ENCODE measurements around the gene NDEL1.

Gene NDEL1

GRCh38 chr17:8451933-8452614 lies 16.4 kb downstream of the NDEL1 start:
- Histone ChIP-seq H2BK12ac (ENCODE audit: low read length in 2 of 2) (no peak overlapping the region), H3K14ac (ENCODE audit: low read length in 2 of 2) (no peak overlapping the region), H2BK5ac (ENCODE audit: low read depth, low read length, poor library complexity, severe bottlenecking) (no peak overlapping the region), H3K4me2 (ENCODE audit: low read length, poor library complexity, severe bottlenecking) (no peak overlapping the region), H3K4me1 (ENCODE audit: control insufficient read depth, insufficient read depth, low read depth, low read length) (no peaks in the 10 kb centered on the region), H4K8ac (ENCODE audit: low read length) (no peak overlapping the region), H4K91ac (ENCODE audit: low read length) (no peak overlapping the region), H2AFZ (ENCODE audit: low read depth, low read length) (no peak overlapping the region), H2BK120ac (ENCODE audit: low read depth, low read length) (no peak overlapping the region), H3K4ac (ENCODE audit: low read depth in 1 of 2, low read length in 2 of 2) (no peak overlapping the region), H2BK15ac (ENCODE audit: low read depth, poor library complexity, severe bottlenecking) (no peak overlapping the region), H3K18ac (ENCODE audit: low read depth in 1 of 2, low read length in 2 of 2) (no peak overlapping the region), H3K36me3 (ENCODE audit: control insufficient read depth in 1 of 2, insufficient read depth in 2 of 2, low read depth in 1 of 2, low read length in 2 of 2) (peaks cover 22 to 92% of the 10 kb centered on the region in 2 experiments), H3K9me3 (ENCODE audit: control insufficient read depth, low read length) (no peaks in the 10 kb centered on the region), H3K27me3 (ENCODE audit: control insufficient read depth in 1 of 2, insufficient read depth in 1 of 2, low read length in 2 of 2) (no peaks in the 10 kb centered on the region), H3K27ac (ENCODE audit: low read length, poor library complexity, severe bottlenecking) (no peak overlapping the region), H3K23ac (ENCODE audit: low read length in 2 of 2) (no peak overlapping the region), H3K9ac (ENCODE audit: low read length) (no peak overlapping the region), H3K4me3 (ENCODE audit: insufficient read depth in 1 of 2, low read depth in 1 of 2, low read length in 2 of 2) (no peak overlapping the region), H3K79me1 (replicated peaks; ENCODE audit: low read length, poor library complexity, severe bottlenecking) (peaks cover 18% of the 10 kb centered on the region), H2AK5ac (ENCODE audit: low read length, severe bottlenecking) (no peak overlapping the region)
- DNase-seq: no peak
- WGBS: 97% methylated on average over 6 of the region's 8 CpGs

- H4K91ac ChIP-seq (ENCODE audit: low read length): no peak overlapping the region
- no peak overlapping the region for H3K4ac ChIP-seq (ENCODE audit: low read depth in 1 of 2, low read length in 2 of 2)
- H3K27ac ChIP-seq (ENCODE audit: low read length, poor library complexity, severe bottlenecking): no peak overlapping the region
- H3K14ac ChIP-seq (ENCODE audit: low read length in 2 of 2): no peak overlapping the region
- no peaks in the 10 kb centered on the region for H3K27me3 ChIP-seq (ENCODE audit: control insufficient read depth in 1 of 2, insufficient read depth in 1 of 2, low read length in 2 of 2)
- no peaks in the 10 kb centered on the region for H3K4me1 ChIP-seq (ENCODE audit: control insufficient read depth, insufficient read depth, low read depth, low read length)
- no peak overlapping the region for H3K4me2 ChIP-seq (ENCODE audit: low read length, poor library complexity, severe bottlenecking)
- H3K4me3 ChIP-seq (ENCODE audit: insufficient read depth in 1 of 2, low read depth in 1 of 2, low read length in 2 of 2): no peak overlapping the region
- H2BK120ac ChIP-seq (ENCODE audit: low read depth, low read length): no peak overlapping the region
- H2BK5ac ChIP-seq (ENCODE audit: low read depth, low read length, poor library complexity, severe bottlenecking): no peak overlapping the region
- H4K8ac ChIP-seq (ENCODE audit: low read length): no peak overlapping the region
- H2BK15ac ChIP-seq (ENCODE audit: low read depth, poor library complexity, severe bottlenecking): no peak overlapping the region
- no peak overlapping the region for H3K9ac ChIP-seq (ENCODE audit: low read length)
- peaks cover 24 to 93% of the 10 kb centered on the region in 2 experiments for H3K36me3 ChIP-seq (ENCODE audit: control insufficient read depth in 1 of 2, insufficient read depth in 2 of 2, low read depth in 1 of 2, low read length in 2 of 2)
- no peak overlapping the region for H3K18ac ChIP-seq (ENCODE audit: low read depth in 1 of 2, low read length in 2 of 2)
- H3K9me3 ChIP-seq (ENCODE audit: control insufficient read depth, low read length): no peaks in the 10 kb centered on the region
- DNase-seq: no peak
- no peak overlapping the region for H2AK5ac ChIP-seq (ENCODE audit: low read length, severe bottlenecking)
- 100% methylated on average over 1 of the region's 3 CpGs for WGBS
- H3K23ac ChIP-seq (ENCODE audit: low read length in 2 of 2): no peak overlapping the region
- H2BK12ac ChIP-seq (ENCODE audit: low read length in 2 of 2): no peak overlapping the region
- H3K79me1 ChIP-seq (replicated peaks; ENCODE audit: low read length, poor library complexity, severe bottlenecking): peaks cover 23% of the 10 kb centered on the region
- no peak overlapping the region for H2AFZ ChIP-seq (ENCODE audit: low read depth, low read length)
These were observed 17.6 kb downstream of the NDEL1 start for GRCh38 chr17:8453326-8453725.

- no peak overlapping the region for H3K4ac ChIP-seq (ENCODE audit: low read depth in 1 of 2, low read length in 2 of 2)
- H3K14ac ChIP-seq (ENCODE audit: low read length in 2 of 2): no peak overlapping the region
- H3K36me3 ChIP-seq (ENCODE audit: control insufficient read depth in 1 of 2, insufficient read depth in 2 of 2, low read depth in 1 of 2, low read length in 2 of 2): peaks cover 24 to 95% of the 10 kb centered on the region in 2 experiments
- 97% methylated on average over 1 of the region's 2 CpGs for WGBS
- H2AFZ ChIP-seq (ENCODE audit: low read depth, low read length): no peak overlapping the region
- no peak overlapping the region for H2BK15ac ChIP-seq (ENCODE audit: low read depth, poor library complexity, severe bottlenecking)
- H3K4me1 ChIP-seq (ENCODE audit: control insufficient read depth, insufficient read depth, low read depth, low read length): no peaks in the 10 kb centered on the region
- no peak overlapping the region for H3K4me3 ChIP-seq (ENCODE audit: insufficient read depth in 1 of 2, low read depth in 1 of 2, low read length in 2 of 2)
- no peak overlapping the region for H2BK5ac ChIP-seq (ENCODE audit: low read depth, low read length, poor library complexity, severe bottlenecking)
- H4K91ac ChIP-seq (ENCODE audit: low read length): no peak overlapping the region
- no peak overlapping the region for H3K18ac ChIP-seq (ENCODE audit: low read depth in 1 of 2, low read length in 2 of 2)
- H3K27ac ChIP-seq (ENCODE audit: low read length, poor library complexity, severe bottlenecking): no peak overlapping the region
- H3K9ac ChIP-seq (ENCODE audit: low read length): no peak overlapping the region
- no peak overlapping the region for H2AK5ac ChIP-seq (ENCODE audit: low read length, severe bottlenecking)
- DNase-seq: no peak
- H3K27me3 ChIP-seq (ENCODE audit: control insufficient read depth in 1 of 2, insufficient read depth in 1 of 2, low read length in 2 of 2): no peaks in the 10 kb centered on the region
- H3K23ac ChIP-seq (ENCODE audit: low read length in 2 of 2): no peak overlapping the region
- H3K4me2 ChIP-seq (ENCODE audit: low read length, poor library complexity, severe bottlenecking): no peak overlapping the region
- H2BK120ac ChIP-seq (ENCODE audit: low read depth, low read length): no peak overlapping the region
- no peak overlapping the region for H2BK12ac ChIP-seq (ENCODE audit: low read length in 2 of 2)
- H4K8ac ChIP-seq (ENCODE audit: low read length): no peak overlapping the region
- peaks cover 21% of the 10 kb centered on the region for H3K79me1 ChIP-seq (replicated peaks; ENCODE audit: low read length, poor library complexity, severe bottlenecking)
- H3K9me3 ChIP-seq (ENCODE audit: control insufficient read depth, low read length): no peaks in the 10 kb centered on the region
These were observed 20.1 kb downstream of the NDEL1 start for GRCh38 chr17:8455665-8456209.

- Histone ChIP-seq H3K4me1 (ENCODE audit: control insufficient read depth, insufficient read depth, low read depth, low read length) (no peaks in the 10 kb centered on the region), H3K4me3 (ENCODE audit: insufficient read depth in 1 of 2, low read depth in 1 of 2, low read length in 2 of 2) (no peak overlapping the region), H3K4ac (ENCODE audit: low read depth in 1 of 2, low read length in 2 of 2) (no peak overlapping the region), H3K14ac (ENCODE audit: low read length in 2 of 2) (no peak overlapping the region), H2BK12ac (ENCODE audit: low read length in 2 of 2) (no peak overlapping the region), H4K8ac (ENCODE audit: low read length) (no peak overlapping the region), H3K27ac (ENCODE audit: low read length, poor library complexity, severe bottlenecking) (no peak overlapping the region), H3K79me1 (replicated peaks; ENCODE audit: low read length, poor library complexity, severe bottlenecking) (peaks cover 27% of the 10 kb centered on the region), H3K23ac (ENCODE audit: low read length in 2 of 2) (no peak overlapping the region), H3K9ac (ENCODE audit: low read length) (no peak overlapping the region), H2BK5ac (ENCODE audit: low read depth, low read length, poor library complexity, severe bottlenecking) (no peak overlapping the region), H3K27me3 (ENCODE audit: control insufficient read depth in 1 of 2, insufficient read depth in 1 of 2, low read length in 2 of 2) (no peaks in the 10 kb centered on the region), H3K4me2 (ENCODE audit: low read length, poor library complexity, severe bottlenecking) (no peak overlapping the region), H2AFZ (ENCODE audit: low read depth, low read length) (no peak overlapping the region), H3K36me3 (ENCODE audit: control insufficient read depth in 1 of 2, insufficient read depth in 2 of 2, low read depth in 1 of 2, low read length in 2 of 2) (peaks cover 39 to 96% of the 10 kb centered on the region in 2 experiments), H3K18ac (ENCODE audit: low read depth in 1 of 2, low read length in 2 of 2) (no peak overlapping the region), H2BK120ac (ENCODE audit: low read depth, low read length) (no peak overlapping the region), H2AK5ac (ENCODE audit: low read length, severe bottlenecking) (no peak overlapping the region), H3K9me3 (ENCODE audit: control insufficient read depth, low read length) (no peaks in the 10 kb centered on the region), H2BK15ac (ENCODE audit: low read depth, poor library complexity, severe bottlenecking) (no peak overlapping the region), H4K91ac (ENCODE audit: low read length) (no peak overlapping the region)
- DNase-seq: no peak
- 96% methylated on average over 6 of the region's 6 CpGs for WGBS
These were observed 22.4 kb downstream of the NDEL1 start for GRCh38 chr17:8458128-8458527.

All from mesenchymal stem cell (in vitro differentiated cells and primary cell).